GM19023 (cell line): ENCODE results near the gene MTA3.
"Not testable (repeated sequence)": the region's sequence is repeated elsewhere in the genome, so short reads cannot be mapped to it uniquely, and the experiment has no call there.

ENCODE experiments used
- ATAC-seq: cut with Tn5 transposase; IDR thresholded peaks from one replicate; pipeline ENCODE4 v1.9.1; 2021; ENCODE audit warnings: mild to moderate bottlenecking, moderate library complexity; ENCODE audit not compliant: unreplicated experiment

The MTA3 gene

GRCh38 chr2:42566837-42567321, 1.6 kb upstream of the MTA3 start:
- ATAC-seq, result peak; percentile 39

DNA sequence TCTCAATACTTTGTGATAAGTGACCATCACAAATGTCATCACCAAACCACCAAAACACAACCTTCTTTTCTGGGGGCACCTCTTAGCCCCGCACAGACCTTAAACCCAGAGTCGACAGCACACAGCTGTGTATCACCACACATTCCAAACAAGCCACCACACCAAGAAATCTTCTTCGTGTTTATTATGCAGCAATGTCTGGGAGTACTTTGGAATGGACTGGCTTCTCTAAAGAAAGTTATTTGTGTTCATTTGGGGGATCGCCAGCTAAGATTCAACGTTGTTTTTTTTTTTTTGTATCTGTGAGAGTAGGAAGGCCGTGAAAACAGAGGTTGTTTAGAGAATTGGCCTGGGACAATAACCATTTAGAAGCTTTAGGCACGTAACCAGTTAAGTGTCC, 1.1 kb upstream of the MTA3 start:
- no peak for ATAC-seq

GRCh38 chr2:42567806-42568400, 529 bp upstream of the MTA3 start:
- peak; percentile 69 for ATAC-seq

DNA sequence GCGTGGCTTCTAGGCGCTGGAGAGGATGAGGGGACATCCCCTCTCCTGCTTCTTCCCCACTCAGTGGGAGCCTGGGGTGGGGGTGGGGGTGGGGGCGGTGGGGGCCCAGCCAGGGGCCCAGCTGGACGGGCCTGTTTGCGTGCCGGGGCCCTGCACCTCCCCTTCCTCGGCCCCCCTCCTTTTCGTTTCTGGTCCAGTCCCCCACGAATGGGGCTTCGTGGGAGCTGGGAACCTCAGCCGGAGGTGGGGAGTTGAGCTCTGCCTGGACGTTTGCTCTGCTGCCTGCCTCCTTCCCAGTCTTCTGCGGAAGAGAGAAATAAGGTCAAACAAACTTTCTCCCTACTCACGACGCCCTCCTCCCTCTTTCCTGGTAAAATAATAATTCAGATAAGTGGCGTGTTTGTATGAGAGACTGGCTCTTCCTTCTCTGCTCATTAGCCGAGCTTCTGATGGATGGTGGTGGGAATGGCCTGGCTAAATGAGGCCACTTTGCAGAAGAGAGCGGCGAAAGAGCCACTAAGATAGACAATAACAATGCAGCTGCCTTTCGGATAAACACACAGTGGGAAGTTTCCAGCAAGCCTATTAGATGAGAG, 782 bp downstream of the MTA3 start:
- ATAC-seq, result peak; percentile 15

DNA sequence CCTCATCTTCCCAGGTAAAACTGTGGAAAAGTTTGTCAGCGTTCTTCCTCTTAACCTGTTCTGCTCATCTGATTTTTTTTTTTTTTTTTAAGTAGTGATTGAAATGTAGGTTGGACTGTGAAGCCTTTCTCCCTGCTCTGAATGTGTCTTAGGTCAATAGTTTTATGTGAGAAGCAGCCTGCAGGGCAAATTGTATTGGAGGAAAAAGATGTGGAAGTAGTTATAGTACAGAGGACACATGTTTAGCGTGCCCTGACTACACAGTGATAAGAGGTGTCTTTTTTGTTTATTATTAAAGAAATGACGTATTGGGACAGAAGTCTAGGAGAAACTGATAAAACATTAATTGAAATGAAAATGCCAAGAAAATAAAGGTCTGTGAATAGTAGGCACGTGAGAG, 1.5 kb downstream of the MTA3 start:
- ATAC-seq, result no peak

GRCh38 chr2:42572297-42573081, 4.1 kb downstream of the MTA3 start:
- ATAC-seq, result no peak

DNA sequence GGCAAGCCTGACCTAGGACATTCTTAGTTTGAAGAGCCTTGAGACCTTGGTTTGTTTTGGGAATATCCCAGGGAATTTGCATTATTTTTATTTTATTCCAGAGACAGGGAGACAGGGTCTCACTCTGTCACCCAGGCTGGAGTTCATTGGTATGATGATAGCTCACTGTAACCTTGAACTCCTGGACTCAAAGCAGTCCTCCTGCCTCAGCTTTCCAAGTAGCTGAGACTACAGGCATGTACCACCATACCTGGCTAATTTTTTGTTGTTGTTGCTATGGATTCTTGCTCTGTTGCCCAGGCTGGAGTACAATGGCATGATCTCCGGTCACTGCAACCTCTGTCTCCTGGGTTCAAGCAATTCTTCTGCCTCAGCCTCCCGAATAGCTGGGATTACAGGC, 4.8 kb downstream of the MTA3 start:
- ATAC-seq, result no peak

DNA sequence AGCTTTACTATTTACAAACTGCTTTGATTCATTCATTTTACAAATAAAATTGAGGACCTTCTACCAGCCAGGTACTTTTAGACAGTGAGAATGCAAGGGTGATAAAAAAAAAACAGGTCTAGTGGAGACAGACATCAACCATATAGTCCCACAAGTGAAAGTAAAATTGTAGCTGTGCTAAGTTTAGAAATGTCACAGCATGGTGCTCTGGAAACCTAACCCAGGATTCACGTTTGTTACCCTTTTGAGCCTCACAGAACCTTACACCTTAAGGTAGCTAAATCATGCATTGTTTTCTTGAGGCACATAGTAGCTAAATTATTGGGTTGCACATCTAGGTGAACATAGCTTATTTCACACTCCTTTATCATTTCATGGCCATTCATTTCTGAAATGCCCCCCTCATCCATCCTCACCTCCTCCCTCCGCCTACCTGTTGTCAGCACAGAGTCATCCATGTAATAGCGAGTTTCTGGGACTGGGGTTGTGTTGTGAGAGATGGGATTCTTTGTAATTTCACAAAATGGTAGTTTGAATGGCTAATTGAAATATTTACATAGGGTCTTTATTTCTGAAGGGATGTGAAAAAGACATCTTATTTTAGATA, 7.1 kb downstream of the MTA3 start:
- no peak for ATAC-seq

GRCh38 chr2:42578621-42579020, 10.2 kb downstream of the MTA3 start:
- no peak for ATAC-seq

- ATAC-seq, result no peak
These were observed 12.8 kb downstream of the MTA3 start for GRCh38 chr2:42581257-42581656.

GRCh38 chr2:42584628-42585027, 16.2 kb downstream of the MTA3 start:
- not testable (repeated sequence) for ATAC-seq

- no peak for ATAC-seq
These were observed 17.3 kb downstream of the MTA3 start for GRCh38 chr2:42585779-42586178.

GRCh38 chr2:42587526-42588117, 19.2 kb downstream of the MTA3 start:
- ATAC-seq, result no peak

GRCh38 chr2:42588121-42588520, 19.7 kb downstream of the MTA3 start:
- ATAC-seq, result no peak

DNA sequence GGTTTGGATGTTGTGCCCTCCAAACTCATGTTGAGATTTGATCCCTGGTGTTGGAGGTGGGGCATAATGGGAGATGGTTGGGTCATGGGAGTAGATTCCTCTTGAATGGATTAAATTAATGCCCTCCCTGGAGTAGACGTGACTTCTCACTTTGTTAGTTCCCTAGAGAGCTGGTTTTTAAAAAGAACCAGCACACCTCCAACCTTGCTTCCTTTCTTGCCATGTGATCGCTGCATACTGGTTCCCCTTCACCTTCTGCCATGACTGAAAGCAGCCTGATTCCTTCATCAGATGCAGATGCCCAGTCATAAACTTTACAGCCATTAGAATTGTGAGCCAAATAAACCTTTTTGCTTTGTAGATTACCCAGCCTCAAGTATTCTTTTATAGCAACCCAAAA, 21.7 kb downstream of the MTA3 start:
- ATAC-seq, result no peak

DNA sequence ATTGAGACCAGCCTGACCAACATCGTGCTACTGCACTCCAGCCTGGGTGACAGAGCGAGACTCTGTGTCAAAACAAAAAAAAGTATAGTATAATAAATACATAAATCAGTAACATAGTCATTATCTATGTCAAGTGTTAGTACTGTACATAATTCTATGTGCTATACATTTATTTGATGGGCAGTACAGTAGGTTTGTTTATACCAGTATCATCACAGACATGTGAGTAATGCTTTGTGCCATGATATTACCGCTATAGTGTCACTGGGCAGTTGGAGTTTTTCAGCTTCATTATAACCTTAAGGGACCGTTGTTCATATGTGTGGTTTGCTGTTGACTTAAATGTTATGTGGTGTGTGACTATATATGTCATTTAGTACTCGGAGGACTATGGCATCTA, 24.9 kb downstream of the MTA3 start:
- ATAC-seq, result no peak

GRCh38 chr2:42598656-42599055, 30.2 kb downstream of the MTA3 start:
- ATAC-seq, result no peak

DNA sequence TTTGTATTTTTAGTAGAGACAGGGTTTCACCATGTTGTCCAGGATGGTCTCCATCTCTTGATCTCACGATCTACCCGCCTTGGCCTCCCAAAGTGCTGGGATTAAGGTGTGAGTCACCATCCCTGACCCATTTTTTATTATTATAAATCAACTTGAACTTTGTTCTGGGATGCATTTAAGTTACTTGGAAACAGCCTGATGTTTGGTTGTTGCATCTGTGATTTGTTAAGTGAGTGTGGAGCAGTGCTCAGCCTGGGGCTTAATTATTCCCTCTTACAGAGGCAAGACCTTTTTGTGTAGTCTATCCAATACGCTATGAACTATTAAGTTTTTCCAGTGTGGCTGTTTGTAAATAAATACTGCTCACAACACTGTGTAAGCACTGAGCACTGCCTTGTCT, 32.6 kb downstream of the MTA3 start:
- no peak for ATAC-seq

DNA sequence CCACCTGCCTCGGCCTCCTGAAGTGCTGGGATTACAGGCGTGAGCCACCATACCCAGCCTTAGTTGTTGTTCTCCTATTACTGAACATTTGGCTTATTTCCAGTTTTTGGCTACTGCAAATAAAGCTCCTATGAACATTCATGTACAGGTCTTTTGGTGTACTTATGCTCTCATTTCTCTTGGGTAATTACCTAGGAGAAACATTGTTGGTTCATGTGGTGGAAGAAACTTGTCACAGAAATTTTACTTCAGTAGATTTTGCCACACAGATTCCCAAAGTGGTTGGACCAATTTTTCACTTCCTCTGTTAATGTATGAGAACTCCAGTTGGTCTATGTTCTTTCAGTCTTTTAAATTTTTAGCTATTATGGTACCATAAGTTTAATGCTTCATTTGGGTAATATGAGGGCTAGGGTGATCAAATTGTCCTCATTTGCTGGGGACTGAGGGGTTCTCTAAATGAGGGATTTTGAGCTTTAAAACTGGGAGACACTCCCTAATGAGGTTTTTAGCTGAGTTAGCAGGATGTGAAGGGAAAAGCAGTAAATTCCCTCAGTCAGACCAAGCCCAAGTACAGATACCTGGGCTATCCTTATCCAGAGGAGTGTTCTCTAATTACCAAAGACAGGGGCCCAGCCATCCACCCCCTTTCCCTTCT, 33.9 kb downstream of the MTA3 start:
- ATAC-seq, result no peak

DNA sequence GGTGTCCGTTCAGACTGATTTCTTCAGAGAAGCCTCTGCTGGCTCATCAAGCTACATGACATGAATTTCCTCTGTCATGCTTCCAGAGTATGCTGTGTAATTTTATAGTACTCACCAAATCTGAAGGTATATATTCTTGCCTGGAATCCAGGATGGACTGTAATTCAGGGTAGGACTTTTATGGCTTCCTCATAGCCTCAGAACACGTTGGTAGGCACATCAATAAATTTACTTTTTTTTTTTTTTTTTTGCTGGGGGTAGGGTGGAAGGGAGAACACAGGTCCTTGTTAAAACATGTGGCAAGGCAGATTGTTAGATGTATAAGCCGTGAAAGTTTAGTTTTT, 34.4 kb downstream of the MTA3 start:
- ATAC-seq, result no peak

- ATAC-seq, result not testable (repeated sequence)
These were observed 36.0 kb downstream of the MTA3 start for GRCh38 chr2:42604341-42604867.
